CD4-positive, alpha-beta T cell treated with Interferon alpha-2 for 1 hour (primary cell): ENCODE results near the gene MGST3.
"Not testable (repeated sequence)": the region's sequence is repeated elsewhere in the genome, so short reads cannot be mapped to it uniquely, and the experiment has no call there.

ENCODE experiments used
- DNase-seq, 2 donors: peaks; one replicate each; pipeline ENCODE4 v3.0.0-alpha.2; 2020 to 2022

The MGST3 gene

DNA sequence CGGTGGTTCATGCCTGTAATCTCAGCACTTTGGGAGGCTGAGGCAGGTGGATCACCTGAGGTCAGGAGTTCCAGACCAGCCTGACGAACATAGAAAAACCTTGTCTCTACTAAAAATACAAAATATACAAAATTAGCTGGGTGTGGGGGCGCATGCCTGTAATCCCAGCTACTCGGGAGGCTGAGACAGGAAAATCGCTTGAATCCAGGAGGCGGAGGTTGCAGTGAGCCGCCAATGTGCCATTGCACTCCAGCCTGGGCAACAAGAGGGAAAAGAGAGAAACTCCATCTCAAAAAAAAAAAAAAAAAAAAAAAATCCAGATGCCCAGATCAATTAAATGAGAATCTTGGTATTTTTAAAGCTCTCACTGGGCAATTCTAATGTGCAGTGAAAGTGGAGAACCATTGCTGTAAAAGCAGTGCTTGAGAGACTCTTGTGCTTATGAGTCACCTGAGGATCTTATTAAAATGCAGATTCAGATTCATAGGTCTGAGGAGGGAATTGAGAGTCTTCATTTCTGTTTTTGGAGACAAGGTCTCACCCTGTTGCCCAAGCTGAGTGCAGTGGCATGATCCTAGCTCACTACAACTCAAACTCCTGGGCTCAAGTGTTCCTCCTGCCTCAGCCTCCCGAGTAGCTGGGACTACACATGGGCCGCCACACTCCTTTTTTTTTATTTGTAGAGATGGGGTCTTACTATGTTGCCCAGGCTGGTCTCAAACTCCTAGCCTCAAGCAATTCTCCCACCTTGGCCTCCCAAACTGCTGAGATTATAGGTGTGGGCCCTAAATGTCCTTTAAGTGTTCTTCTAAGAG lies 27.9 kb downstream of the MGST3 start:
- not testable (repeated sequence) for DNase-seq

- no peak for DNase-seq
These were observed 28.5 kb downstream of the MGST3 start for GRCh38 chr1:165659581-165659895.

DNA sequence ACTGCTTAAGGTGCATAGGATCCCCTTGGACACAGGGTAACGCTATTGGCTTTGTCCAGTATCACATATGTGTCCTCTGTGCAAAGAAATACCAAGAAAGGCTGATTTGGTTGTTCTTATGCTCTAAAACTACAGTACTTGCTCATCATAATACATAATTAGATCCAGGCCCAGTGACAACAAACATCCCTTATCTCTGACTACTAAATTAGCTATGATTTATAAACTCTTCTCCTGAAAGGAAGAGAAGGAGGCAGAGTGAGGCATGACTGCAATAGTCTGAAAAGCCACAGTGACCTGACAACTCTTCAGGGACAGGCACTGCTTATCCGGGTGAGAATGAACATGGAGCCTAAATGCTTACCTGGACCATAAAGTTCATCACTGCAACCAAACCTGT lies 30.7 kb downstream of the MGST3 start:
- no peak for DNase-seq

DNA sequence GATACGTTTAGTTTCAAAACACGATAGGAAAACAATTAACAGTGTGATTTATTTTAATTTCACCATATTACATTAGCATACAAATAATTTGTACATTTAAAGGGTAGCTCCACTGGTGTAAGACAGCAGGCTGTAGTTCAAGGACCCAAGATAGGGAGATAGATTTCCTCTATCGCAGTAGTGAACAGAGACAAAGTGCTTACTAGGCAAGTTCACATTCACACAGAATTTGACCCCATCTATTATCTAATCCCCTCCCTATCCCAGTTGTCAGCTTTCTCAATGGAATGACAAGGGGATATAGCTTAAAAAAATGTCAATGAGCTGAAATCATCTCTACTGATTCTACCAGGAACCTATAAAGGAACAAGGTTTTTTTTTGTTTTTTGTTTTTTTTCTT lies 31.2 kb downstream of the MGST3 start:
- DNase-seq: no peak

GRCh38 chr1:165666152-165666825 lies 35.3 kb downstream of the MGST3 start:
- no peak for DNase-seq

DNA sequence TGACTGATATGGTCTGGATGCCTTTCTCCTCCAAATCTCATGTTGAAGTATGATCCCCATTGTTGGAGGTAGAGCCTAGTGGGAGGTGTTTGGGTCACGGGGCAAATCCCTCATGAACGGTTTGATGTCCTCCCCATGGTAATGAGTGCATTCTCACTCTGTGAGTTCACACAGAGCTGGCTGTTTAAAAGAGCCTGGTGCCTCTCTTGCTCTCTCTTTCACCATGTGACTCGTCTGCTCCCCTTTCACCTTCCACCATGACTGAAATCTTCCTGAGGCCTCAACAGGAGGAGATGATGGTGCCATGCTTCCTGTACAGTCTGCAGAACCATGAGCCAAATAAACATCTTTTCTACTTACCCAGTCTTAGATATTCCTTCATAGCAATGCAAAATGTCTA lies 37.1 kb downstream of the MGST3 start:
- no peak for DNase-seq

GRCh38 chr1:165671526-165671925 lies 40.5 kb downstream of the MGST3 start:
- DNase-seq: no peak

- DNase-seq: no peak
These were observed 43.6 kb downstream of the MGST3 start for GRCh38 chr1:165674599-165674998.

DNA sequence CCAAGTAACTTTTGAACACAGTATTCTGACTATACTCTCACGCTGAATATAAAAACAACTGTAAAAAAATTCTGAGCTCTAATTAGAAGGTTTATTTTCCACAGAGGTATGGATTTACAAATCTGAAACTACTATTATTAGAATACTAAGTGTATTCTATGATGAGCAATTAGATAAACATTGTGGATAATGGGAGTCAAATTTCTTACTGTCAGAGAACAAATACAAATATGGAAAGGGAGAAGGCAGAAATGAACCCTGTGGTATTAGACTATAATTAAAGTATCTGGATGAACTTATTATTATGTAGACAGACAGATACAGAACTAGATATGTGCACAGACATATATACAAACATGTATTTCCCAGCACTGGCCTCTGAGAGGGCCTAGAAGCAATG lies 44.8 kb downstream of the MGST3 start:
- DNase-seq: no peak

DNA sequence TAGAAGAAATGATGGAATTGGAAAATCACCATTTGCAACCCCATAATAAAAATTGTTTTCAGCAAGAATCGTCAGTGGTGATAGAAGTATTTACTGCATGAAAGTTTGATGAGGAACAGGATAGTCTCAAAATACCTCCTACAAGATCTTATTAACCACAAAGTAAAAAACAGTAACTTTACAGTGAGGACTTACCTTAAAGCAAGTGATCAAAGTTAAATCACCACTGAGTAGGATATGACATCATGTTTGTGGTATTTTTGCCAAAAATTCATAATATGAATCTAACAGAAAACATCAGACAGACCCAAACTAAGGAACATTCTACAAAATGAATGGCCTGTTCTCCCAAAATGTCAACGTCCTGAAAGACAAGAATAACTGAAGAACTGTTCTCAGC lies 47.5 kb downstream of the MGST3 start:
- DNase-seq: no peak

GRCh38 chr1:165679282-165680036 lies 48.4 kb downstream of the MGST3 start:
- no peak for DNase-seq

GRCh38 chr1:165680303-165680702 lies 49.3 kb downstream of the MGST3 start:
- DNase-seq: no peak

DNA sequence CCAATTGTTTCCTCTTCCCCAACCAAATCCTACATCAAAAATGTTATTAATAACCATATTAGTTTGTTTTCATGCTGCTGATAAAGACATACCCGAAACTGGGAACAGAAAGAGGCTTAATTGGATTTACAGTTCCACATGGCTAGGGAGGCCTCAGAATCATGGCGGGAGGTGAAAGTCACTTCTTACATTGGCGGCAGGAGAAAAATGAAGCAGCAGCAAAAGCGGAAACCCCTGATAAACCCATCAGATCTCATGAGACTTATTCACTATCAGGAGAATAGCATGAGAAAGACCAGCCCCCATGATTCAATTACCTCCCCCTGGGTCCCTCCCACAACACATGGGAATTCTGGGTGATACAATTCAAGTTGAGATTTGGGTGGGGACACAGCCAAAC lies 49.7 kb downstream of the MGST3 start:
- not testable (repeated sequence) for DNase-seq

DNA sequence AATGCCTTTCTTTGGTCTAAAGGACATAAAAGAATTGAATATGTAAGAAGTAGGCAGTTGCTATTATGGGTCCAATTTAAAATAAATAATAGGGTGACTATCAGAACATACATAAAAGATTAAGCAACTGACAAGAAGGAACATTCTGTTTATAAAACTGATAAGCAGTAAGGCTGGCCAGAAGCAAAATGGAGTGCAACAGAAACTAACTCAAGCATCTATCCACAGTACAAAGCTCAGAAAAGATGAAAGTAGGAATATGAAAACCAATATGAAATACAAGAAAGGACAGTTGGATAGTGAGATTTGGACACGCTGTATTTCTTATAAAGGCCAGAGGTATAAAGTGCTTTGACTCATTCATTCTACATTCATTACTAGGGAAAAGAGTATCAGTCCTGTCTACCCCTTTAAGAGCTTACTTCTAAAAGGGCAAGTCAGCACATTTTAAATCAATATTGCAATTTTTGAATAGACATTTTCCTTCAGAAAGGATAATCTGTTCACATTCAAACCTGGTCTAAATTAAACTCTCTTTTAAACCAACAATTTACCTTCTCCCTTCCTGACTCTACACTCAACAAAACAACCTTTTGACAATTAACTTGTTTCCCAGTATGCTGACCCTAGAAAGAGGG lies 52.9 kb downstream of the MGST3 start:
- DNase-seq: no peak

DNA sequence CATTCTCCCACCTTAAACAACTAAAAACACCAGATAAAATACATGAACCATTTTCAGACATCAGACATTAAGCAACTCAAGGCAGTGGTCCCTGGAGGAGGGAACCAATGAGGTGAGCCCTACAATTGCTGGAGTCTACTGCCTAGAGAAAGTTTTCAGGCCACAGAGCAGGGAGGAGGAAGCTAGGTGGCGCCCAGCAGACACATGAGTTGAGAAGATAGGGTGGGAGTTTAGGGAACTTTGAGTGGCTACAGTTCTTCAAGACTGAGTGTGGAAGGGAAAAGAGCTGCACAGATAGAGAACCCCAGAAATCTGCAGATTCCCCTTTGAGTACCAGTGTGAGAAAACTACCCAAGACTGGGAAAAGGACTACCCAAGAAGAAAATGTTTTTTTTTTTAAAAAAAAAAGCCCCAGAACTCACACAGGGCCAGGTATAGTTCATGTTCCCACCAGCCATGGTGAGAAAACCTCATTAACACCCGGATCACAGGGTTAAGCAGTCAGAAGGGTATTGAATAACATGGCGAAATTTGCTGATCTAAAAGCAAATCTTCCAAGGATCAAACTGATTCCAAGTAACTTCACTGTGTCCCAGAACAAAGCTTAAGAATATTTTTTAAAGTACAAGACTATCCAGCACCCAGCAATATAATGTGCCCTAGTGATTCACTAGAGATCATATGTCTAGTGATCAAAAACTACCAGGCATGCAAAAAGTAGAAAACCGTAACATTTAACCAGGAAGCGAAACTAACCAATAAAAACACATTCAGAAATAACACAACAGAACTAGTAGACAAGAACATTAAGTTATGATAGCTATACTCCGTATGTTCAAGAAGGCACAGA lies 55.3 kb downstream of the MGST3 start:
- peak in 1 of 2 donors; percentile 6 for DNase-seq

GRCh38 chr1:165686971-165687433 lies 56.0 kb downstream of the MGST3 start:
- DNase-seq: no peak

DNA sequence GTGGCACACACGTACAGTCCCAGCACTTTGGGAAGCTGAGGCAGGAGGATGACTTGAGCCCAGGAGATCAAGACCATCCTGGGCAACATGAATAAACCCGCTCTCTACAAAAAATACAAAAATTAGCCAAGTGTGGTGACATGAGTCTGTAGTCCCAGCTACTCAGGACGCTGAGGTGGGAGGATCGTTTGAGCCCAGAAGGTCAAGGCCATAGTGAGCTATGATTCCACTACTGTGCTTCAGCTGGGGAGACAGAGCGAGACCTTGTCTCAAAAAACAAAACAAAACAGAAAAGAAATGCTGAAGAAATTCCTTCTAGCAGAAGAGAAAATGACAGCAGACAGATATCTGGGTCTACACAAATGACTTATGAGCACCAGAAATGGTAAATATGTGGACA lies 57.0 kb downstream of the MGST3 start:
- no peak for DNase-seq

DNA sequence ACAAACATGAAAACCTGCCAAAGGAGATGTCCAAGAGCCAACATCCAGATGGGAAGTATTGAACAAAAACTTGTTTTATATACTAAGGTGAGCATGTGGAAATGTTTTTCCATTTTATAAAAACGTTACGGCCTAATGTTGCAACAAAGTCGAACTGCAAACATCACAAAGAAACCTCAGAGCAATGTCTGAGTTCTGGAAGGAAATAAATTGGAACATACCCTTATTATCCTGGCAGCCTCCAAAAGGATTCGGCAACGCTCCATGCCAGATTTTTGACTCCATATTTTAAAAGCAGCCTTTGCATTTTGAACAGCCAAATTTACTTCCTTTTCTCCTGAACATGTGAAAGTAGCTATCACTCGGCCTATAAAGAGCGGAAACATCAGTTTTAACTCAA lies 64.0 kb downstream of the MGST3 start:
- DNase-seq: no peak

DNA sequence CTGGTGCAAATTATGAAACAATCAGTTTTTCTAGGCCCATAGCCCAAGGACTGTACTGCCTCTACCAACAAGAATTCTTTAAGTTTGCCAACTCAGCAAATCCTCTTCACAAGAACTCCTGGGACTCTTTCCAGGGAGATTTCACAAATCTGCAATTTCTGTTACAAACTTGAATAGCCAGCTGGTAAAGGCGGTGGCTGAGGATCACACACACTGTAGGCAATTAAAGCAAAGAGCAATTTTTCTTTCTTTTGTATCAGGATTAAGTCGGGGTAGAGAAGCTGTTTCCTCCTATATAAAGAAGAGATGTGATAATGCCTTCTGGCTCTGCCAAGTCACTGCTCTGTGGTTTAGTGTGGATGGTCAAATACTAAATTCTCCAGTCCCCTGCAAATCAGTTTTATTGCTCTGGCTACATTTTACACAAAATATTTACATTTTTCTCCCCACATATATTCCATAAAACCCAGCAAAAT lies 65.6 kb downstream of the MGST3 start:
- DNase-seq: no peak

GRCh38 chr1:165697491-165697880 lies 66.5 kb downstream of the MGST3 start:
- no peak for DNase-seq

- DNase-seq: peak; percentile 82 to 89
These were observed 67.1 kb downstream of the MGST3 start, which contains the start of gene ALDH9A1 for GRCh38 chr1:165697881-165698760. Gene ALDH9A1 (minus strand): TSS chr1:165698562. CDS start chr1:165698558, 4 bp downstream.
